Mesendoderm (in vitro differentiated cells): ENCODE data around the gene PDZK1IP1.

Experiments
- DNase-seq: peaks from one replicate; pipeline ENCODE4 v3.0.0; 2013
- H2AK5ac ChIP-seq: 2 replicates; pipeline ENCODE4 v1.6.1; 2013; ENCODE audit warnings: low read length, inconsistent platforms
- H2BK120ac ChIP-seq: 2 replicates; pipeline ENCODE4 v1.6.1; 2013; ENCODE audit warnings: low read depth, mild to moderate bottlenecking, low read length, moderate library complexity, mixed read lengths
- H2BK15ac ChIP-seq: replicated peaks from 2 replicates; pipeline ENCODE4 v1.6.1; 2013; ENCODE audit warnings: low read depth, mild to moderate bottlenecking, moderate library complexity
- H2BK5ac ChIP-seq: 2 replicates; pipeline ENCODE4 v1.6.1; 2013; ENCODE audit warnings: low read length, inconsistent platforms
- H3K18ac ChIP-seq: 2 replicates; pipeline ENCODE4 v1.6.1; 2013; ENCODE audit warnings: mild to moderate bottlenecking, low read length, mixed read lengths
- H3K23ac ChIP-seq: one replicate; pipeline ENCODE4 v1.6.1; 2013; ENCODE audit warnings: low read length
- H3K27ac ChIP-seq: 2 replicates; pipeline ENCODE4 v1.5.1; 2013; ENCODE audit warnings: low read depth, mild to moderate bottlenecking, inconsistent platforms, low read length, moderate library complexity
- H3K27me3 ChIP-seq: 2 replicates; pipeline ENCODE4 v1.6.1; 2013; ENCODE audit warnings: low read length, control low read depth, mild to moderate bottlenecking, inconsistent platforms; ENCODE audit not compliant: insufficient read depth, poor library complexity
- H3K36me3 ChIP-seq: 2 replicates; pipeline ENCODE4 v1.6.1; 2013; ENCODE audit warnings: low read length, inconsistent platforms; ENCODE audit not compliant: control insufficient read depth, insufficient read depth
- H3K4ac ChIP-seq: one replicate; pipeline ENCODE4 v1.6.1; 2013; ENCODE audit warnings: low read depth, mild to moderate bottlenecking, low read length, moderate library complexity
- H3K4me1 ChIP-seq: 2 replicates; pipeline ENCODE4 v1.6.1; 2013; ENCODE audit warnings: low read depth, low read length, inconsistent platforms; ENCODE audit not compliant: control insufficient read depth
- H3K4me2 ChIP-seq: 2 replicates; pipeline ENCODE4 v1.6.1; 2013; ENCODE audit warnings: low read length
- H3K4me3 ChIP-seq: 2 replicates; pipeline ENCODE4 v1.5.1; 2013; ENCODE audit warnings: mild to moderate bottlenecking, low read length
- H3K56ac ChIP-seq: one replicate; pipeline ENCODE4 v1.6.1; 2013; ENCODE audit warnings: low read length
- H3K79me1 ChIP-seq: 2 replicates; pipeline ENCODE4 v1.6.1; 2013; ENCODE audit warnings: low read length, inconsistent platforms
- H3K79me2 ChIP-seq: 2 replicates; pipeline ENCODE4 v1.6.1; 2013; ENCODE audit warnings: mild to moderate bottlenecking, low read length; ENCODE audit not compliant: control insufficient read depth, insufficient read depth
- H3K9ac ChIP-seq: 2 replicates; pipeline ENCODE4 v1.6.1; 2013; ENCODE audit warnings: low read length, inconsistent platforms
- H4K5ac ChIP-seq: one replicate; pipeline ENCODE4 v1.6.1; 2013; ENCODE audit warnings: low read length
- H4K8ac ChIP-seq: one replicate; pipeline ENCODE4 v1.6.1; 2013; ENCODE audit warnings: low read depth, mild to moderate bottlenecking, control low read depth, low read length, moderate library complexity
- WGBS: extraction: QIAGEN DNeasy Blood & Tissue Kit; methylation state at CpG from one replicate; pipeline ENCODE4 v1.1.7; 2013; ENCODE audit warnings: low lambda C conversion rate, missing lambda C conversion rate; ENCODE audit not compliant: insufficient coverage; ENCODE audit errors: extremely low coverage; 5-methylcytosine and 5-hydroxymethylcytosine counted together

Gene PDZK1IP1

DNA sequence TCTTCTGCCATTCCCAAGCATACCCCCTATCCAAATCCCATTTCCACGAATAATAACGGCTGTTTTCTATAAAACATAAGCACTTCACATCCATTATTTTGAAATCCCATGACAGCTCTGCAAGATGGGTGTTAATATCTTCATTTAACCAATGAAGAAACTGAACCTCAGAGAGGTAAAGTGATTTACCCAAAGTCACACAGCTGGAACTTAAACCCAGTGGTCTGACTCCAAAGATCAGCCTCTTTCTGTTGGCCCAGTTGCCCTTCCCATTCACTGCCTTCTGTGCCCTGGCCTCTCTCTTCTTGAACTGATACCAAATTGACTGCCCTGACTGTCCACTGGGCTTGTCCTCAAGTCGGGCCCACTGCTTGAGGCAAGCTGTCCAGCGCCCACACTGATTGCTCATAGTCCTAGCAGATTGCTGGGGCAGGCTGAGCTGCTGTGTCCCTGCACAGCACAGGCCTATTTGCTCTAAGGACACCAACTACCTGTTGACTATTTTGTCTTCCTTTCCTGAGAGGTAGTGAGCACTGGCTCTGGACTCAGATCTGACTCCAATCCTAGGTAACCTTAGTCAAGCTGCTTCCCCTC is 22.9 kb upstream of the PDZK1IP1 start:
- H3K4me1 ChIP-seq = no peaks in the 10 kb centered on the region
- H3K4me3 ChIP-seq = no peak overlapping the region
- no peak overlapping the region for H2BK15ac ChIP-seq
- H2BK120ac ChIP-seq = no peak overlapping the region
- H3K27ac ChIP-seq = no peak overlapping the region
- DNase-seq = no peak
- no peak overlapping the region for H3K4me2 ChIP-seq
- no peaks in the 10 kb centered on the region for H3K79me1 ChIP-seq
- H3K23ac ChIP-seq = no peak overlapping the region
- no peak overlapping the region for H3K18ac ChIP-seq
- no peak overlapping the region for H2AK5ac ChIP-seq
- H4K8ac ChIP-seq = no peak overlapping the region
- H3K9ac ChIP-seq = no peak overlapping the region
- H3K4ac ChIP-seq = no peak overlapping the region
- no peaks in the 10 kb centered on the region for H3K27me3 ChIP-seq
- no peak overlapping the region for H2BK5ac ChIP-seq
- H4K5ac ChIP-seq = no peak overlapping the region
- WGBS = 100% methylated on average over 2 of the region's 4 CpGs
- no peaks in the 10 kb centered on the region for H3K36me3 ChIP-seq
- H3K79me2 ChIP-seq = no peaks in the 10 kb centered on the region
- no peak overlapping the region for H3K56ac ChIP-seq

DNA sequence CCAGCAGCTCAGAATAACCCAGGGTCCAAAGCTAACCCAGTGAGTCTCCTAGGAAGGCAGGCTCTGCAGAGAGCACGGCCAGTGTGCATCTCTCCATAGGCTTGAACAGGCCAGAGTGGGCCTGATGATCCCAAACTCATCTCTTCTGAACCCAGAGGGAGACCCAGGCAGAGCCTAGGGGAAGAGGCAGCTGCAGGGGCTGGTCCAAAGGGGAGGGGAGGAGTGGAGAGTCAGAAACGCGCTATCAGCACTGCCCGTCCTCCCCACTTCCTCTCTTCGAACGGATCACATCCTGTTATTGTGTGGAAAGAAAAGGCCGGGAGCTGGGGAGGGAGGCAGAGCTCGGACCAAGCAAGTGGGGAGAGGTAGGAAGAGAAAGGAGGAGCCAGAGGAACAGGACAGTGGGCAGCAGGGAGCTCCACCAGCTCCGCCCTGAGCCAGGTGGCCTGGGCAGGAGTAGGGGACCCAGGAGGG is 22.0 kb upstream of the PDZK1IP1 start:
- H3K23ac ChIP-seq = no peak overlapping the region
- H2BK15ac ChIP-seq = no peak overlapping the region
- no peaks in the 10 kb centered on the region for H3K36me3 ChIP-seq
- H3K27ac ChIP-seq = no peak overlapping the region
- no peak overlapping the region for H3K4me2 ChIP-seq
- H2AK5ac ChIP-seq = no peak overlapping the region
- H3K79me1 ChIP-seq = no peaks in the 10 kb centered on the region
- no peak overlapping the region for H3K4ac ChIP-seq
- H3K18ac ChIP-seq = no peak overlapping the region
- peak overlapping the region; percentile 7 for H3K56ac ChIP-seq
- no peaks in the 10 kb centered on the region for H3K4me1 ChIP-seq
- peak; percentile 73 for DNase-seq
- no peak overlapping the region for H4K8ac ChIP-seq
- H4K5ac ChIP-seq = no peak overlapping the region
- no peak overlapping the region for H3K9ac ChIP-seq
- no peak overlapping the region for H3K4me3 ChIP-seq
- no peak overlapping the region for H2BK5ac ChIP-seq
- no peak overlapping the region for H2BK120ac ChIP-seq
- no peaks in the 10 kb centered on the region for H3K27me3 ChIP-seq
- WGBS = no CpG with 5 or more reads among the region's 9 CpGs
- H3K79me2 ChIP-seq = no peaks in the 10 kb centered on the region

DNA sequence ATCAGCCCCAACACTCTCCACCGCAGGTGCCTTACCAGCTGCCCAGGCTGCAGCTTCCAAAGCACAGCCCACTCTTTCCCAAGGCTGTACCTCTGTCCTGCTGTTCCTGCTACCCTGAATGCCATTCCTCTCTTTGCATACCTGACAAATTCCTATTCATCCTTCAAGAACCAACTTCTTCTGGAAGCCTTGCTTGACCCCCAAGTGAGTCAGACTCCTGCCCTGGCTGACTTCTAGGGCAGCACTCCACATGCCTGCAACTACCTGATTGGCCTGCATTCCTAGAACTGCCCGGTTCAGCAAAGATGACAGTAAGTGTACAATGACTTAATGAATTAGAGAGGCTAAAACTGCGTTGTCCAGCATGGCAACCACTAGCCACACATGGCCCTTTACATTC is 20.8 kb upstream of the PDZK1IP1 start:
- no CpG with 5 or more reads among the region's 3 CpGs for WGBS
- no peak overlapping the region for H3K9ac ChIP-seq
- H2BK120ac ChIP-seq = no peak overlapping the region
- H3K56ac ChIP-seq = no peak overlapping the region
- H4K5ac ChIP-seq = no peak overlapping the region
- no peak overlapping the region for H3K27ac ChIP-seq
- H2BK5ac ChIP-seq = no peak overlapping the region
- H3K27me3 ChIP-seq = no peaks in the 10 kb centered on the region
- H3K79me1 ChIP-seq = no peaks in the 10 kb centered on the region
- H3K4me3 ChIP-seq = no peak overlapping the region
- H3K4me1 ChIP-seq = no peaks in the 10 kb centered on the region
- H4K8ac ChIP-seq = no peak overlapping the region
- H2BK15ac ChIP-seq = no peak overlapping the region
- H2AK5ac ChIP-seq = no peak overlapping the region
- no peak overlapping the region for H3K23ac ChIP-seq
- H3K4ac ChIP-seq = no peak overlapping the region
- DNase-seq = peak; percentile 88
- no peak overlapping the region for H3K4me2 ChIP-seq
- no peak overlapping the region for H3K18ac ChIP-seq
- H3K79me2 ChIP-seq = no peaks in the 10 kb centered on the region
- no peaks in the 10 kb centered on the region for H3K36me3 ChIP-seq

DNA sequence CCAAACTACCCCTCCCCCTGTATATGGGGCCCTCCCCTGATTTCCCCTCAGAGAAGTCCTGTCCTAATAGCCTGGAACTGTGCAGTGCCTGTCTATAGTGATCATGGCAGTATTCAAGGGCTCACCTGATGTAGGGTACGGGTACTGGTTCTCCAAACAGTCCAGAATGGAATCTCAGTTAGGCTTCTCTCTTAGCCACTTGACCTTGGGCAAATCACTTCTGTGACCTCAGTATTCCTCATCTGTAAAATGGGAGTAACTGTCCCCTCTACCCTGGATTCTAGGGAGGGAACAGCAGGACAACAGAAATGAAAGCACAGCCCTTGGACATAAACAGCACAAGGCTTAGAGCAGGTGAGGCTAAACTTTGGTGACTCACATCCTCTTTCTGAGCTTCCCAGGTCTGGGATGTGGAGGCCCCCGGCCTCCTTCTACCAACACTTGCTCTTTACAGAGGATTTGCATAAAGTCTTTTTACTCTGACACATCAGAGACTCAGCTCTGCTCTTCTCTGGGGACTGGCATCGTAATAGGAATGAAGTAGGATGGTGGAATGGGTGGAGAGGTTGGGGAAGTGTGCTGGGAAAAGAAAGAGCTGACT is 20.0 kb upstream of the PDZK1IP1 start:
- no peaks in the 10 kb centered on the region for H3K79me2 ChIP-seq
- no peak overlapping the region for H2BK5ac ChIP-seq
- H3K27me3 ChIP-seq = no peaks in the 10 kb centered on the region
- no CpG with 5 or more reads among the region's 3 CpGs for WGBS
- no peaks in the 10 kb centered on the region for H3K79me1 ChIP-seq
- DNase-seq = no peak
- no peak overlapping the region for H3K56ac ChIP-seq
- H3K9ac ChIP-seq = no peak overlapping the region
- H3K23ac ChIP-seq = no peak overlapping the region
- no peaks in the 10 kb centered on the region for H3K4me1 ChIP-seq
- H3K4ac ChIP-seq = no peak overlapping the region
- no peak overlapping the region for H3K27ac ChIP-seq
- no peak overlapping the region for H2BK120ac ChIP-seq
- no peak overlapping the region for H2BK15ac ChIP-seq
- no peak overlapping the region for H3K4me2 ChIP-seq
- no peak overlapping the region for H4K5ac ChIP-seq
- H3K4me3 ChIP-seq = no peak overlapping the region
- no peak overlapping the region for H3K18ac ChIP-seq
- no peak overlapping the region for H4K8ac ChIP-seq
- no peaks in the 10 kb centered on the region for H3K36me3 ChIP-seq
- H2AK5ac ChIP-seq = no peak overlapping the region

DNA sequence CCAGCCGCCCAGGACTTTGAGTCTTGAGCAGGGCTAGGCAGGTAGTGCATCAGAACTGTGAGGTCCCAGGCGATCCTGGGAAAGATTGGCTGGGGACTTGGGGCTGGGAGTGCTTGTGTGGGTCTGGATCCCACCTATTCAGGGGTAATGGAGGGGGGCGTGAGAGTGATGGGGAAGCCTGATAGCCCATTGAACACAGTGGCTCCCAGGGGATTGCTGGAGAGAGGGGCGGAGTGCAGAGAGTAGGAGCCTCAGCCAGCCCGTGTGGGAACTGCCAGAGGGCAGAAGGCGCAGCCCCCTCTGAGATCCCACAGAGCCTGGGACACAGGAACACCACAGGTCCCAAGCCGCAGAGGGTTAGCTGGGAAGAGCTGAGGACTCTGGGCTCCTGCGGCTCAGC is 19.3 kb upstream of the PDZK1IP1 start:
- Histone ChIP-seq H3K4me1 (no peaks in the 10 kb centered on the region), H2BK5ac (no peak overlapping the region), H3K79me1 (no peaks in the 10 kb centered on the region), H3K4ac (no peak overlapping the region), H3K23ac (no peak overlapping the region), H3K27ac (no peak overlapping the region), H2AK5ac (no peak overlapping the region), H2BK15ac (no peak overlapping the region), H3K4me3 (no peak overlapping the region), H3K18ac (no peak overlapping the region), H3K56ac (no peak overlapping the region), H3K79me2 (no peaks in the 10 kb centered on the region), H3K9ac (no peak overlapping the region), H3K27me3 (no peaks in the 10 kb centered on the region), H4K5ac (no peak overlapping the region), H4K8ac (no peak overlapping the region), H3K36me3 (no peaks in the 10 kb centered on the region), H2BK120ac (no peak overlapping the region), H3K4me2 (no peak overlapping the region)
- no peak for DNase-seq
- no CpG with 5 or more reads among the region's 8 CpGs for WGBS

DNA sequence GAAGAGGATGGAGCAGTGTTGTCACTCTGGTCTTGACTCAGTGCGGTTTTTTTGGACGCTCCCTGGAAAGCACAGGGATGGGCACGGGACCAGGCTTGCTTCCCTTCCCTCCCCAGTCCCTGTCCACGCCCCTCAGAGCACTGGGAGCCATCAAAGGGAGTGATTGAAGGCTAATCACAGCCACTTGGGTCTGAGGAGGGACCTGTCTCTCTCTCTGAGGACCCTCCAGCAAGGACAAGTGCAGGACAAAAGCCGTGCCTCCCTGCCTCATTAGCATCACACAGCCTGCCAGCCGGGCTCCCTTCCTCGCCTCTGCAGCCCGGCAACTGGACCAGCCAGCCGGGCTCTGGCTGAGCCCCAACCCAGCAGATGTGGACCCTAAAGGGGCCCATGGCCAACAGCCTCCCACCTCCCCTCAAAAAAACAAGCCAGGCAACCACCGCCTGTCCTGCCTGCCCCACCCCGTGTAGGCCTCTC is 18.6 kb upstream of the PDZK1IP1 start:
- Histone ChIP-seq H2BK120ac (no peak overlapping the region), H3K79me2 (no peaks in the 10 kb centered on the region), H2BK5ac (no peak overlapping the region), H3K18ac (no peak overlapping the region), H3K23ac (no peak overlapping the region), H3K4me1 (no peaks in the 10 kb centered on the region), H3K36me3 (no peaks in the 10 kb centered on the region), H3K27ac (no peak overlapping the region), H4K5ac (no peak overlapping the region), H4K8ac (no peak overlapping the region), H3K4ac (no peak overlapping the region), H3K4me3 (no peak overlapping the region), H3K27me3 (no peaks in the 10 kb centered on the region), H3K9ac (no peak overlapping the region), H3K79me1 (no peaks in the 10 kb centered on the region), H2AK5ac (no peak overlapping the region), H2BK15ac (no peak overlapping the region), H3K56ac (no peak overlapping the region), H3K4me2 (no peak overlapping the region)
- no CpG with 5 or more reads among the region's 11 CpGs for WGBS
- no peak for DNase-seq
